PC-3 (cell line): ENCODE results near the gene ELAPOR1. TPM values are rescaled to one million over a fixed set of nuclear protein-coding genes. Genes with fewer than 3 reads are reported as not detected.
A peak's percentile ranks its signal among the peaks of the same experiment; 100 is the strongest.

Experiments used
- ATAC-seq: fragments of 200-7000 bp; cut with Tn5 transposase; 2 replicates; pipeline ENCODE4 v1.9.1; 2020; ENCODE audit warnings: mild to moderate bottlenecking, moderate library complexity
- BruUV-seq: library from RNA; stranded (reverse); fragments of 400-500 nt; replicated peaks from 2 replicates; lab custom pipeline; 2021; lab: Mats Ljungman, UMichigan
- CTCF ChIA-PET: fragments of 300-600 bp; sonication (Branson Sonifier 250); formaldehyde crosslinking; loops from one replicate; lab custom pipeline; 2022; ENCODE audit warnings: antibody characterized with exemption; lab: Charles Lee
- POLR2A ChIA-PET: fragments of 300-600 bp; sonication (Branson Sonifier 250); formaldehyde crosslinking; loops from one replicate; lab custom pipeline; 2022; ENCODE audit warnings: antibody characterized with exemption; ENCODE audit not compliant: unreplicated experiment; lab: Charles Lee
- DNase-seq: peaks from one replicate; pipeline ENCODE4 v3.0.0-alpha.2; 2015
- H2AFZ ChIP-seq: fragments of 300-600 bp; sonication (generic); 2 replicates; pipeline ENCODE4 v1.6.0; 2016; ENCODE audit warnings: antibody characterized with exemption, low read length
- H3F3A ChIP-seq: fragments of 300-600 bp; sonication (generic); one replicate; pipeline ENCODE4 v1.6.0; 2017; ENCODE audit warnings: antibody characterized with exemption, low read length, control low read depth, mild to moderate bottlenecking; ENCODE audit not compliant: unreplicated experiment
- H3K27ac ChIP-seq: fragments of 300-600 bp; sonication (generic); 2 replicates; pipeline ENCODE4 v1.5.1; 2016; ENCODE audit warnings: mild to moderate bottlenecking, low read length
- H3K27me3 ChIP-seq: fragments of 300-600 bp; sonication (generic); 2 replicates; pipeline ENCODE4 v1.6.1; 2016; ENCODE audit warnings: low read length, mixed read lengths
- H3K36me3 ChIP-seq: fragments of 300-600 bp; sonication (generic); 2 replicates; pipeline ENCODE4 v1.6.1; 2016; ENCODE audit warnings: low read depth, mixed run types, low read length, mixed read lengths
- H3K4me1 ChIP-seq: fragments of 300-600 bp; sonication (generic); 2 replicates; pipeline ENCODE4 v1.5.1; 2016; ENCODE audit warnings: low read length; ENCODE audit not compliant: insufficient read depth
- H3K4me2 ChIP-seq: fragments of 300-600 bp; sonication (generic); 2 replicates; pipeline ENCODE4 v1.6.0; 2016; ENCODE audit warnings: low read length
- H3K4me3 ChIP-seq: fragments of 300-600 bp; sonication (generic); 2 replicates; pipeline ENCODE4 v1.5.1; 2016; ENCODE audit warnings: mild to moderate bottlenecking, low read length, mixed read lengths
- H3K79me2 ChIP-seq: fragments of 300-600 bp; sonication (generic); 2 replicates; pipeline ENCODE4 v1.6.1; 2017; ENCODE audit warnings: low read length, mixed read lengths
- H3K9ac ChIP-seq: fragments of 300-600 bp; sonication (generic); 2 replicates; pipeline ENCODE4 v1.6.0; 2016; ENCODE audit warnings: mild to moderate bottlenecking, low read length
- H3K9me2 ChIP-seq: fragments of 300-600 bp; sonication (generic); replicated peaks from 2 replicates; pipeline ENCODE4 v1.6.1; 2016; ENCODE audit warnings: mixed run types, low read length, mixed read lengths
- H3K9me3 ChIP-seq: fragments of 300-600 bp; sonication (generic); 2 replicates; pipeline ENCODE4 v1.6.1; 2016; ENCODE audit warnings: low read length, mixed read lengths
- H4K20me1 ChIP-seq: fragments of 300-600 bp; sonication (generic); 2 replicates; pipeline ENCODE4 v1.6.1; 2016; ENCODE audit warnings: low read length, mixed read lengths
- CTCF ChIP-seq: fragments of 300-600 bp; sonication (generic); conservative IDR thresholded peaks from 2 replicates; pipeline ENCODE4 v1.5.1; 2017; ENCODE audit warnings: antibody characterized with exemption, low read depth, mild to moderate bottlenecking, low read length
- EZH2 ChIP-seq: fragments of 300-600 bp; sonication (generic); IDR thresholded peaks from one replicate; pipeline ENCODE4 v1.6.1; 2017; ENCODE audit warnings: antibody characterized with exemption, mild to moderate bottlenecking, low read length; ENCODE audit not compliant: unreplicated experiment
- EZH2phosphoT487 ChIP-seq: fragments of 300-600 bp; sonication (generic); IDR thresholded peaks from 2 replicates; pipeline ENCODE4 v1.6.1; 2018; ENCODE audit warnings: mild to moderate bottlenecking, antibody characterized with exemption, low read length, borderline replicate concordance
- intact Hi-C: fragments of 100-400 bp; cut with micrococcal nuclease; formaldehyde crosslinking; loops from 2 replicates; pipeline ENCODE4 v1.9.0; 2023
- total RNA-seq: library from RNA; depleted of rRNA; stranded (reverse); fragments of >200 nt; gene quantifications from 2 replicates; pipeline ENCODE4 v1.2.3, GENCODE V29; 2014

Gene ELAPOR1
- total RNA-seq, 1 experiment from 2014 or later: 0.80 TPM

- Histone ChIP-seq H3K4me2 (no peak overlapping the region), H3K79me2 (no peaks in the 10 kb centered on the region), H3K9me2 (no peaks in the 10 kb centered on the region), H3K4me3 (no peak overlapping the region), H3K4me1 (peaks cover 3% of the 10 kb centered on the region; the same call in 1 of the 2 replicates), H3K9ac (no peak overlapping the region), H3K9me3 (no peaks in the 10 kb centered on the region), H2AFZ (no peak overlapping the region), H3K27me3 (no peaks in the 10 kb centered on the region), H3K36me3 (no peaks in the 10 kb centered on the region), H3F3A (no peaks in the 10 kb centered on the region), H3K27ac (no peak overlapping the region), H4K20me1 (no peaks in the 10 kb centered on the region)
- POLR2A ChIA-PET: interaction anchor here (0.6 kb wide), 1 partner anchor 32 kb away, joined by 3 read pairs; no protein-coding TSS in a partner anchor
- no peak for DNase-seq
- no peak for TF ChIP-seq EZH2phosphoT487
- TF ChIP-seq CTCF: no peak
- no peak for TF ChIP-seq EZH2
- CTCF ChIA-PET: interaction anchor here (0.5 to 0.6 kb wide), 2 partner anchors 19 to 31 kb away, joined by 3 to 5 read pairs; no protein-coding TSS in a partner anchor
- intact Hi-C loops: no loop called here
- no TSS peak for BruUV-seq
- ATAC-seq: no peak
Observed at GRCh38 chr1:109083923-109084322, 30.0 kb upstream of the ELAPOR1 start.

GRCh38 chr1:109084563-109085517 lies 29.1 kb upstream of the ELAPOR1 start:
- ChIA-PET POLR2A (no interaction called here), CTCF (no interaction called here)
- H3F3A ChIP-seq: no peaks in the 10 kb centered on the region
- no peak for TF ChIP-seq EZH2phosphoT487
- TF ChIP-seq EZH2: no peak
- TF ChIP-seq CTCF: no peak
- H3K27ac ChIP-seq: no peak overlapping the region
- BruUV-seq: no TSS peak
- intact Hi-C loops: no loop called here
- H4K20me1 ChIP-seq: no peaks in the 10 kb centered on the region
- H3K4me3 ChIP-seq: no peak overlapping the region
- H3K79me2 ChIP-seq: peaks cover 5% of the 10 kb centered on the region; the same call in 1 of the 2 replicates
- H3K4me2 ChIP-seq: no peak overlapping the region
- H3K9me2 ChIP-seq: no peaks in the 10 kb centered on the region
- no peaks in the 10 kb centered on the region for H3K36me3 ChIP-seq
- no peaks in the 10 kb centered on the region for H3K9me3 ChIP-seq
- H3K9ac ChIP-seq: no peak overlapping the region
- ATAC-seq (peak; percentile 43), DNase-seq (peak; percentile 26)
- H3K27me3 ChIP-seq: no peaks in the 10 kb centered on the region
- H3K4me1 ChIP-seq: peaks cover 8% of the 10 kb centered on the region; the same call in 1 of the 2 replicates
- no peak overlapping the region for H2AFZ ChIP-seq
